Stimulated activated CD4-positive, alpha-beta T cell treated with anti-CD3 and anti-CD28 coated beads, Interleukin-4, amount 100 ng/mL, for 48 hours (primary cell): Measurements from ENCODE around the gene C6orf136.
A peak's percentile ranks its signal among the peaks of the same experiment; 100 is the strongest.

ENCODE experiments used
- DNase-seq, 2 donors: peaks; one replicate each; pipeline ENCODE4 v3.0.0-alpha.2; 2020; ENCODE audit warnings: low read depth in 2 of 2

The C6orf136 gene

GRCh38 chr6:30686009-30686907 is 39.3 kb downstream of the C6orf136 start, which contains the start of gene PPP1R18:
PPP1R18 (minus strand) TSS chr6:30686645; CDS start chr6:30686018, 627 bp downstream.
- DNase-seq: peak; percentile 79 to 86

DNA sequence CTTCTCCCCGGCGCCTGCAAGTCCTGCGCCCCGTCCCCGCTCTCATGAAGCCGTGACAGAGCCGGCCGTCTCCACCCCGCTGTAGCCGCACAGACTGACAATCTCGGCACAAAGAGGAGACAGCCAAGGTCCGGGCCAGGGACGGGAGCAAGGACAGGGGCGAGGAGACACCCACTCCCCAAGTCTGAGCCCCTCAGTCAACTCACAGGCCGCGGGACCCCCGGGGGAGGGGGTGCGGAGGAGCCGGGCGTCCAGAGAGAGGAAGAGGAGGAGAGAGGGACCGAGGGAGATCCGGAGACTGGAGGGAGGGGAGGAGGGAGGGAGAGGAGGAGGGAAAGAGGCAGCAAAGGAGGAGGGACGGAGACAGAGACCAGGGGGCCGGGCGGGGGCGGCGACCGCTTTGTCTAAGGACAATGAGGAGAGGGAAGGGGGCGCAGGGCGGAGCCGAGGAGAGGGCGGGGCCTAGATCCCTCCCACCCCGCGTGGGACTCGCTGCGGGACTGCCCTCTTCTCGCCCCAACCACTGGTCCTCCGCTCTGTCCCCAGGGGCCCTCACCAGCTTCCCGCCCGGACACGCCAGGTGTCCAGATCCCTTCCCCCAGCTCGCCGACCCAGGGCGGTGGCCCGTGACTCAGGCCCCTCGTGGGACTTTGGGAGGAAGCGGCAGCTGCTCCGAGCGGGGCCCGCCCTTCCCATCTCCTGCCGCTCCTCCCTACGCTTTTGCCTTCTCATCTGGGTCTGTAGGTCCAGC is 40.1 kb downstream of the C6orf136 start:
- DNase-seq: peak; percentile 82 to 90

DNA sequence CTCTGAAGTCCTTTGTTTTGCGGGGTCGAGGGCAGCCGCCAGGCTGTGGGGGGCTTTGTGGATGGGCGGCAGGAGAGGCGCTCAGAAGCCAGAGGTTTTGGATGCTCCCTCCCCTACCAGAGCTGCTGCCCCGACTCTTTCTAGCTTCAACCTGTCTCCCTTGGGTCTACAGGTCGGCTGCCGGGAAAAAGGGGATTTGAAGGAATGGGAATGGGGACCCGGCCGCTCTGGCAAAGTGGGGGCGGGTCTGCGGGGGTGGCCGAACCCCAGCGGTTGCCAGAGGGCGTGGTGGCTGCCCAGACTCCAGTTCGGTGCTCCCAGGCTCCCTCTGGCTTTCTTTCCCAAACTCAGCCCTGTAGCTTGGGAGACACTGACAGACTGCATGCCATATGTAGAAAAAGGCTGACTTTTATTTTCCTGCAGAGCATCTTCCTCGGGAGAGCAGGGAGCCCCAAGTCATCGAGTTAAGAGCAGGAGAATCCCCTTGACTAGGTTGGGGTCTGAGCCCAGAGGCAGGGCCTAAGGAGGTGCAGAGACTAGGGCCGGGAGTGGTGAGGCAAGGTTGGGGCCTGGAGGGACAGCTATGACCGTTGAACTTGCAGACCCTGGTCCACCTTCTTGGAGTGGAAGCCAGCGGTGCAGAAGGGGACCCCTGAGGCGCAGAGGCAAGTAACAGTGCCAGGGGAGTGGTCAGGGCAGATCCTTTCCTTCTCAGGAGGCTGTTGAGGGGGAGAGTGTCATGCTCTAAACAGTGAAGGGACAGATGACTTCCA is 40.9 kb downstream of the C6orf136 start:
- DNase-seq: no peak

DNA sequence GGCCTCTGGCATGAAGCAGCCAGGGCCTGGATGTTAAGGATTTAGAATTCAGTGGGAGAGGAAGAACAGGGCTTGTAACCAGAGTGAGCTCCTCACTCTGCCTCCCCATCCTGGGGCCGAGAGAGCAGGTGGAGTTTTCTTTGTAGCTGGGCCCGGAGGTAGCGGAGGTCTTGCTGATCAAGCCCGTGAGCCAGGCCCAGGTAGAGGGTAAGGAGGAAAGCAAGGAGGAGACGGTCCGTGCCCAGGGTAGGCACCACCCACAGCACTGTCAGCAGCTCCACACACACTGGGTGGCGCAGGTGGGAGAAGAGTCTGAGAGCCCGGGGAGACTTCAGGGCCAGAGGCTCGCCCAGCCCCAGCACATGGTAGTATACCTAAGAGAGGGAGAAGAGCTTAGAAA is 41.6 kb downstream of the C6orf136 start:
- no peak for DNase-seq

DNA sequence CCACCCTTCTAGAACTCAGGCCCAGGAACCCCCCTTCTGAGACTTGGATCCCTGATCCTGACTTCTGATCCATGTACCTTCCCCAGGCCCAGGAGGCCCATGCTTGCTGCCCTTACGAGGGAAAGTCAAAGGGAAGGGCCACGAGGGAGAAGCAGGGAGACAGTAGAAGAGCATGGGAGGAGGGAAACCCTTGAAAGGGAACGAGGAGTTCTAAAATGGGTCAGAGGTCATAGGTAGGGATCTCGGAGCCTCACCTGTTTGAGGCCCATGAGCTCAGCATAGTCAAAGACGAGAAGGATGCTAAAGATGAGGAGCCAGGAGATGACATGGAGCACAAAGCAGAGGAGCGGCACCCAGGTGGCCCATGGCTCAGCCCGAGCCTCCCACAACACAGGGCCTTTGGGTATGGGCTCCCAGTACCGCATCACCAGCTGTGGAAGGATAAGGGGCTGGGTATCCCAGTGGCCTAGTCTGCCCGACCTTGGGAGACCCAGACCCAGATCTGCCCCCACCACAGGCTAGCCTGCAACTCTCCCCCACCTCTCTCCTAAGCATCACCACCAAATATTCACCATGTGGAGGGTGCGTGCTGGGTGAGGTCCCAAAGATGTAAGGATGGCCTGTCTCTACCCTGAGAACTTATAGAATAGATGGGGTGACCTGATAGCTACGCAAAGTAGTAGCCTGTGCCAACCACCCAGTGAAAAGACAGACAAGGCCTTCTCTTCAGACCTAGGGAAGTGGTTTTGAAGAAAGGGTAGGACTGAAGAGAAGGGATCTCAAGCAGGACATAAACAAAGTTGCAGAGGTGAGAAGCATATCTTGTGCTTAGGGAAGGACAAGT is 42.3 kb downstream of the C6orf136 start:
- DNase-seq: no peak

DNA sequence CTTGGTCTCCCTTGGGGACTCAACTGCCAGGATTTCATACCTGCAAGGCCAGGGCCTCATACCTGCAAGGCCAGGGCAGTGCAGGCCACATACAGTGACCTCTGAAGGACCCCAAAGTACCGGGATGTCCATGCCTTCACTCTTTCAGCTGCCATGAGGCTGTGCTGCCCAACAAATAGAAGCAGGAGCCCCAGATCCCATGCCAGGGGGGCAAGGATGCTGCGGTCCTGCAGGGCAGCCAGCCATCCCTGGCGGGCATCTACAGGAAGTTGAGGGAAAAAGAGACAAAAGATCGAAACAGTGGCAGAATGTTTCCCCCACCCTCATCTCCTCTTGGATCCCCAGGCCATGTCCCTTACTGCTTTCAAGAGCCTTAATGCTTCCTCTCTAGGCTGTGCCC is 43.1 kb downstream of the C6orf136 start:
- no peak for DNase-seq

DNA sequence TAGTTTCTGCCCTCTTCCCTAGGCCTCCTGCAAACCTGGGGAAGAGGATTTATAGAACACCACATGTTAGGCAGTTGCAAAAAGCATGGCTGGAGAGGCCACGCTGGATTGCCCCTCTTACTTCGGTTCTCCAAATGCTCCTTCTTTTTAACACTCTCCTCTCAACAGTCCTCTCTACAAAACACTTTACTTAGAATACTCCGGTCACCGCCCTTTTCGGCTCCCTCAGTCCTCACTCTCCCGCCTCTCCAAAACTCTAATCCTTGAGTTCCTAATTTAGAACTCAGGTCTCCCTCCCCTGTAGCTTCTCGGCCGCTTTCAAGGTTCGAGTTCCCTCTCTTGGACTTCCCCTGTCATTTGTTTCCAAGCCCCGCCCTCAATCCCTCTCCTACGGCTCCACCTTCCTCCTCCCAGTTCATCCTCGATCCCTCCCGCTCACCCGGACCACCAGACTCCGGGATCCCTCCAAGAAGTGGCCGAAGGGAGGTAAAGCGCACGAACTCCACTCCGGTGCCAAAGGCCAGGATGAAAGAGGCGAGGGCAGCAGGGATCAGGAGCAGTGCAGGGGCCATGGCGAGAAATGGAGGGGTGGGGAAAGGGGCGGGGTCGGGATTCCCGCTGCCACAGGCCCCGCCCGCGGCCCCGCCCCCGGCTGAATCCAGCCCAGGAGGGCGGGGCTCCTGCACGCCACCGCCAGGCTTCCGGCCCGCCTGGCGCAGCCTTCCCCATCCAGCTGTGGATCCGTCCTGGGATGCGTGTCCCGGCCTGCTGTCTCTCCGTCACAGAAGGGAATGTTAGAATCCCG is 43.7 kb downstream of the C6orf136 start, which contains the start of gene NRM:
NRM (minus strand) TSS at position 582 of the 805 bp plus-strand sequence; CDS start at position 572, 10 bp downstream.
- DNase-seq: peak; percentile 78 to 79

DNA sequence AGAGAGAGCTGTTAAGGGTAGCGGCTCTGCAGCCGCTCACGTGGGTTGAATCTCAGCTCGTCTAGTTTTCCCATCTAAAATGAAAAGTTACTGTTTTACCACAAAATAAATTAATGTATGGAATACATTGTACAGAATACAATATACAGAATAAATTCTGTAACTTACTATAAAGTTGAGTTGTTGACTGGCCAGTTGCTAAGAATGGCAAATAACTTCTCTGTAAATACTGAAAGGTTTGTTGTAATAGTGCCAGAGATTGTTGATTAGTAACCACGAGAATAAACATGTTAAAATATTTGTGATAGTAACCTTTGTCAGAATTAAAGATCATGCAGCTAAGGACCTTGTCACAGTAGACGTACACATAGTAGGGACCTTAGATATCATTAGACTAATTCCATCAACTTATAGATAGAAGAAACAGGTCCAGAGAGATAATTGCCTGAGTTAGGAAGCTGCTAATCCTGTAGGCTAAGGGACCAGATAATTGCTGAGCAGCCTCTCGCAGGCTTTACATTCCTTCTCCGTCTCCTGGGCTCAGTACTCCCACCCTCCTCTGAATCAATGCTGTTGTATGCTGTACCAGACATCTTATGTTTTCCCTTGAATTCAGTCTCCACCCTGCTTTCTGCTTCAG is 44.4 kb downstream of the C6orf136 start:
- no peak for DNase-seq

DNA sequence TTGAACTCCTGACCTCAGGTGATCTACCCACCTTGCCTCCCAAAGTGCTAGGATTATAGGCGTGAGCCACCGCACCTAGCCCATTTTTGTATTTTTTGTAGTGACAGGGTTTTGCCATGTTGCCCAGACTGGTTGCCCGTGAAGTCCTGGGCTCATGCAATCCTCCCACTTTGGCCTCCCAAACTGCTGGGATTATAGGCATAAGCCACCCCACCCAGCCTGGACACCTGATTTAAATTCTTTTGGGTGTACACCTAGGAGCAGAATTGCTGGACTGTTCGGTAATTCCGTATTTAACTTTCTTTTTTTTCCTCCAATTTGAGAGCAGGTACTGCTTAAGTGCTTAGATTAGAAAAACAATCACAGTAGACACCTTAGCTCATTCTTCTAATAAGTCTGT is 49.5 kb downstream of the C6orf136 start:
- DNase-seq: no peak

DNA sequence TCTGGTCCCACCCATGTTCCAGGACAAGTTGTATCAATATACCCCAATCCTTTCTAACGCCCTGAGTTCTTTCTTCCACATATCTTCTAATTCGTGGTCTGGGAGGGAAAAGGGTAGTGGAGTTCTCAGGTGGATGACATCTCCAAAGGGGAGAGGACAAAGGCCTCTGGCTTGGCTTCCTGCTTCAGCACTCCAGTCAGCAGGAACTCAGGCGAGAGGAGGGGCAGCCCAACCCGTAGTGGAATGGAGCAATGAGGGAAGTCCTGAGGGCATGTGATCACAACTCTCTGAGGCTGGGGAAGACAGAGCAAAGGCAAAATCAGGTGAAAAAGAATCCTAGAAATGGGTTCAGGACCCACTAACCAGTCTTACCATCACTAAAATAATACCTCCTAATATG is 53.4 kb downstream of the C6orf136 start:
- no peak for DNase-seq
